ENCODE results near the gene ADAMTSL2.

DNA sequence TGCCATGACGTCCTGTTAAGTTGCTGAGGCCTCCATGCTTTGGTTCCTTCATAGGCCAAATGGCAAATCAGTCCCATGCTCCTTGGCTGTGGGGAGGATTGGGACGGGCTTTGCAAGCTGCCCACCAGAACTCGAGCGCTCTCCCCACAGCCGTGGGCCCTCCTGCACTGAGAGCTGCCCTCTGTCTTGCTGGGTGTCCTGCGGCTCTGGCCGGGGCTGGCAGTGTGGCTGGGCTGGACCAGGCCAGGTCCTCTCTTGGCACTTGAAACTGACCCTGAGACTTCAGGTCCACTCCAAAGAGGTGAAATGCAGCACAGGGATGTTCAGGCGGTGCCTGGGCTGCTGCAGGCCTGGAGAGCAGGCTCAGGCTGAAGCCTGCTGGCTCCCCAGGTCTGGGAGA, 16.8 kb upstream of the ADAMTSL2 start:
- TF ChIP-seq, protein P1, sequence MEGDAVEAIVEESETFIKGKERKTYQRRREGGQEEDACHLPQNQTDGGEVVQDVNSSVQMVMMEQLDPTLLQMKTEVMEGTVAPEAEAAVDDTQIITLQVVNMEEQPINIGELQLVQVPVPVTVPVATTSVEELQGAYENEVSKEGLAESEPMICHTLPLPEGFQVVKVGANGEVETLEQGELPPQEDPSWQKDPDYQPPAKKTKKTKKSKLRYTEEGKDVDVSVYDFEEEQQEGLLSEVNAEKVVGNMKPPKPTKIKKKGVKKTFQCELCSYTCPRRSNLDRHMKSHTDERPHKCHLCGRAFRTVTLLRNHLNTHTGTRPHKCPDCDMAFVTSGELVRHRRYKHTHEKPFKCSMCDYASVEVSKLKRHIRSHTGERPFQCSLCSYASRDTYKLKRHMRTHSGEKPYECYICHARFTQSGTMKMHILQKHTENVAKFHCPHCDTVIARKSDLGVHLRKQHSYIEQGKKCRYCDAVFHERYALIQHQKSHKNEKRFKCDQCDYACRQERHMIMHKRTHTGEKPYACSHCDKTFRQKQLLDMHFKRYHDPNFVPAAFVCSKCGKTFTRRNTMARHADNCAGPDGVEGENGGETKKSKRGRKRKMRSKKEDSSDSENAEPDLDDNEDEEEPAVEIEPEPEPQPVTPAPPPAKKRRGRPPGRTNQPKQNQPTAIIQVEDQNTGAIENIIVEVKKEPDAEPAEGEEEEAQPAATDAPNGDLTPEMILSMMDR (IDR thresholded peaks at IDR 0.05 in 8 of 11, conservative IDR thresholded peaks at IDR 0.05 in 3 of 11), result no peak
- TF ChIP-seq POLR2AphosphoS5 (IDR thresholded peaks at IDR 0.05), result no peak
- TF ChIP-seq POLR2A (IDR thresholded peaks at IDR 0.05), result no peak

All from spleen (tissue), 7 donors.